ENCODE results near the gene RBM39. TPM values are rescaled to one million over a fixed set of nuclear protein-coding genes. Genes with fewer than 3 reads are reported as not detected.
A peak's percentile ranks its signal among the peaks of the same experiment; 100 is the strongest.

Gene RBM39
- total and polyA plus RNA-seq, 2 of the 13 experiments (the other 11 are each of a cell fraction or from before 2014, with no cell fraction given), result 788 to 920 TPM

- no peak; the same call in 1 of the 2 replicates for TF ChIP-seq ZNF432 (CRISPR knock-in tag; IDR thresholded peaks at IDR 0.05; ENCODE audit: borderline replicate concordance)
- TF ChIP-seq DNMT1 (CRISPR knock-in tag; IDR thresholded peaks at IDR 0.05), result no peak
- no peak for TF ChIP-seq ERF (CRISPR knock-in tag; IDR thresholded peaks at IDR 0.05)
- peak; percentile 39; the same call in 1 of the 2 replicates for TF ChIP-seq ATF2 (CRISPR knock-in tag; IDR thresholded peaks at IDR 0.05)
- TF ChIP-seq ZNF691 (CRISPR knock-in tag; IDR thresholded peaks at IDR 0.05; ENCODE audit: borderline replicate concordance, low read depth), result no peak; the same call in 1 of the 2 replicates
- peak; percentile 43; the same call in 1 of the 2 replicates for TF ChIP-seq ZFY (CRISPR knock-in tag; IDR thresholded peaks at IDR 0.05)
- TF ChIP-seq NFRKB (IDR thresholded peaks at IDR 0.05), result no peak
- 0 out of 2 replicates have a peak, but pooled peaks have one; percentile 48 for TF ChIP-seq GZF1 (CRISPR knock-in tag; IDR thresholded peaks at IDR 0.05)
- TF ChIP-seq ZBTB1 (CRISPR knock-in tag; IDR thresholded peaks at IDR 0.05; ENCODE audit: borderline replicate concordance), result no peak
- no peak for TF ChIP-seq ELK4 (CRISPR knock-in tag; IDR thresholded peaks at IDR 0.05; ENCODE audit: borderline replicate concordance)
- TF ChIP-seq ZFAT (CRISPR knock-in tag; conservative IDR thresholded peaks at IDR 0.05), result no peak
- no peak for TF ChIP-seq PATZ1 (CRISPR knock-in tag; IDR thresholded peaks at IDR 0.05)
- TF ChIP-seq SRY (CRISPR knock-in tag; IDR thresholded peaks at IDR 0.05), result no peak
- TF ChIP-seq ZBTB14 (CRISPR knock-in tag; IDR thresholded peaks at IDR 0.05), result no peak
- TF ChIP-seq KDM6A (CRISPR knock-in tag; IDR thresholded peaks at IDR 0.05; ENCODE audit: low read depth), result no peak
- TF ChIP-seq ZNF841 (CRISPR knock-in tag; IDR thresholded peaks at IDR 0.05; ENCODE audit: borderline replicate concordance), result no peak
- no peak for TF ChIP-seq JARID2 (CRISPR knock-in tag; IDR thresholded peaks at IDR 0.05; ENCODE audit: insufficient replicate concordance)
- no peak for TF ChIP-seq ZNF550 (CRISPR knock-in tag; IDR thresholded peaks at IDR 0.05; ENCODE audit: borderline replicate concordance)
- TF ChIP-seq RFXAP (CRISPR knock-in tag; IDR thresholded peaks at IDR 0.05; ENCODE audit: borderline replicate concordance), result no peak; the same call in 1 of the 2 replicates
- TF ChIP-seq HOXA9 (CRISPR knock-in tag; IDR thresholded peaks at IDR 0.05; ENCODE audit: borderline replicate concordance), result no peak
- TF ChIP-seq ELF4 (CRISPR knock-in tag; IDR thresholded peaks at IDR 0.05; ENCODE audit: borderline replicate concordance), result 0 out of 2 replicates have a peak, but pooled peaks have one; percentile 73
- TF ChIP-seq TBP (CRISPR knock-in tag; IDR thresholded peaks at IDR 0.05), result no peak
- TF ChIP-seq KAT8 (CRISPR knock-in tag; IDR thresholded peaks at IDR 0.05), result no peak
- no peak for TF ChIP-seq POLR2AphosphoS2 (IDR thresholded peaks at IDR 0.05; ENCODE audit: low read depth, low read length)
- no peak for TF ChIP-seq ZNF878 (CRISPR knock-in tag; IDR thresholded peaks at IDR 0.05)
Observed at GRCh38 chr20:35697696-35698297, 44.3 kb downstream of the RBM39 start (continued).
